HPDE6-E6E7 (cell line): ENCODE results near the gene NECTIN1.
A peak's percentile ranks its signal among the peaks of the same experiment; 100 is the strongest.
"Not testable (repeated sequence)": the region's sequence is repeated elsewhere in the genome, so short reads cannot be mapped to it uniquely, and the experiment has no call there.

ENCODE experiments used
- DNase-seq: peaks from one replicate; pipeline ENCODE4 v3.0.0; 2011; ENCODE audit warnings: missing footprints; ENCODE audit errors: extremely low spot score

NECTIN1 gene

GRCh38 chr11:119618208-119618909 lies 110.6 kb downstream of the NECTIN1 start:
- DNase-seq: no peak

- DNase-seq: no peak
These were observed 111.7 kb downstream of the NECTIN1 start for GRCh38 chr11:119617340-119617713.

GRCh38 chr11:119616586-119617339 lies 112.2 kb downstream of the NECTIN1 start:
- DNase-seq: no peak

- DNase-seq: peak; percentile 42
These were observed 113.2 kb downstream of the NECTIN1 start for GRCh38 chr11:119615882-119616196.

DNA sequence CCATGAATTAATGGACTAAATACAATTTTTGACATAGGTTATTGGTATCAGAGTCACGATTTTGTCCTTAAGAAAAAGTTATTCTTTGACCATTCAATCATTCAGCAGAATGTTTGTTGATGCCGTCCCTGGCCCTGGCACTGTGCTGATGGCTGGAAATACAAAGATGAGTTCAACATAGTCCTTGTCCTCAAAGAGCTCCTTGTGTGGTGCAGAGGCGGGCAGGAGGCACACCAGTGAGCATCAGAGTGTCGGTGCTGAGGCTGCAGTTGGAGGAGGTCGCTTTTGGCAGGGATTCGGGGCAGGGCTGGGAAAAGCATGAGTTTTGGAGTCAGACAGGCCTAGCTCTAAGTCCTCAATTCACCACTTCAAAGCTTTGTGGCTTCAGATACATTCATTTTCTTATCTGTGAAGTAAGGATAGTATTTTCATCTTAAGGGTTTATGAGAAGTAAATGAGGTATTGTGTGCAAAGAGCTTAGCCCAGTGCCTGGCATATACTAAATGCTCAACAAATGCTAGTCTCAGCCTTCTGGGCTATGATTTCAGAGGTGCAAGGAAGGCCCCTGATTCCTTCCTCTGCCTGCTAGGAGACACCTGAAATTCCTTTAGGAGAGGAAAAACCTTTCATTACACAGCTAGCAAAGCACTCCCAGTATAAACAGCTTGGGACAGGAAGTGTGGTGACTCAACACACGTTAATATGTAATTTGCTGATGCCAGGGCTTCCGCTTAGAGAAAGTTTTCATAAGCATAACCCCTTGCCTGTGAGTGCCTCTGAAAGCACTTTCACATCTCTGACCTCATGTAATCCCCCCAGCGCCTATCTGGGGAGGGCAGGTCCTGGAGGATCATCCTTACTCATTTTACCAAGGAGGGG lies 113.8 kb downstream of the NECTIN1 start:
- peak; percentile 85 for DNase-seq

GRCh38 chr11:119614222-119615002 lies 114.6 kb downstream of the NECTIN1 start:
- DNase-seq: no peak

- no peak for DNase-seq
These were observed 116.2 kb downstream of the NECTIN1 start for GRCh38 chr11:119612814-119613213.

DNA sequence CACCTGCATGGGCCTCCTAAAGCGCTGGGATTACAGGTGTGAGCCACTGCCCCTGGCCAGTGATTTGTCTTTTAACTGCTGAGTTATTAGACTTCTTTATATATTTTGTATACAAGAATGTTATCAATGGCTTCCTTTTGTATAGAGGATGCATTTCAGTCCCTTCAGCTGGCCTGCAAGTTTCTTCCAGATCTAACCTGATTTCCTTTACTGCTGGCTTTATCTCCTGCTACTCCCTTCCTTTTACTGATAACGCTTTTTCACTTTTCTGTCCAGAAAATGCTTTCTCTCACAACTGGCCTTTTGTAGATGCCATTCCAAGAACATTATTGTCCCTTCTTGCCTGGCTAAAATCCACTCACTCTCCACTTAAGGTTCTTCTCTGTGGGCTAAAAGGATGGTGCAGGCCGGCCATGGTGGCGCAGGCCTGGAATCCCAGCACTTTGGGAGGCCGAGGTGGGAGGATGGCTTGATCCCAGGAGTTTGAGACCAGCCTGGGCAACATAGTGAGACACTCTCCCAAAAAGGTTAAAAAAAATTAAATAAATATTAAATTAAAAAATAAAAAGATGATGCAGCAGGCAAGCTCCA lies 118.1 kb downstream of the NECTIN1 start:
- DNase-seq: no peak

DNA sequence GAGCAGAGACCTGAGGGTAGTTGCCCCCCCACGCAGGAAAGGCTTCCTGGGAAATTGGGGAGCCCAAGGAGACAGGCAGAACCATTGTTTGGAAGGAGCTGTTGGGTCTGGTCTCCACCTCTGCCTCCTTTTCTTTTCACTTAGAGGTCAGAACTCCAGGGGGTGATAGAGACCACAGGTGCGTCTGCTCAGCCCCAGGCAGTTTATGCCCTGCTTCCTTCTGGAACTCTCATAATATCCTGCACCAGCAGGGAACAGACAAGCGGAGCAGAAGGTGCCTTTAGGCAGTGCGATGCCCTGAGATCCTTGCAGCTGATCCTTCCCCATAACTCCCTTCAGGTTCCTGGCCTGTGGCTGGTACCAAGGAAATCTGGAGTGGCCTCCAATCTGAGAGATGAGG lies 120.2 kb downstream of the NECTIN1 start:
- no peak for DNase-seq

DNA sequence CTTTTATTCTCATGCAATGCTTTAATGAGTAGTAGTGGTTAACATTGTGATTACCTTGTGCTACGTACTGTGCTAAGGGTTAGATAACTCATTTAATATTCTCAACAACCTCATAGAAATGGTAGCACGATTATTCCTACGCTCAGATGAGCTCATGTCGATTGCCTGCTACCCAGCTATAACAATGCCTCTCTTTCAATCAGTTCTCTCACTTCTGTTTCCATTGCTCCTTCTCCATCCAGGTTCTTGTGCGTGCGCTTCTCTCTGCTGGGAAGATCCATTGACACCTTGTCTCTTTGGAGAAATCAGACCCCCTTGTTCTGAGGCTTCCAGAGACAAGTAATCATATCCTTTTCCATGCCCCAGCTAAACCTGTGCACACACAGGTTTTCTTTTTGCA lies 120.8 kb downstream of the NECTIN1 start:
- DNase-seq: no peak

DNA sequence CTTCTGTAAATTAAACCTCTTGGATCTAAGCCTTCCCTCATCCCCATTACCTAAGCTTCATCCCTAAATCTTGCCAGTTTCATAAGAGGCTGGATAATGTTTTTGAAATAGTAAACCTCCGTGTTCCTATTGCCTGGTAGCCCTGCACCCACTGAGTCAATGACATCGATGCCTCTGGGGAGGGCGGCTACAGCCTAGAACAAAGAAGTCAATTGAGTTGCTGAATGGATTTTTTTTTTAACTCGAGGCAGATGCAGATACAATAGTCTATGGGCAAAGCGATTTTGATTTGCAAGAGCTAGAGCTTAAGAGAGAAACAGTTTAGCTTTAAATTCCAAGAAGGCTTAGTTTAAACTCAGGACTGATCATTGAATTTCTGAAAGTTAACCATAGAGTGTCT lies 121.3 kb downstream of the NECTIN1 start:
- DNase-seq: no peak

- DNase-seq: no peak
These were observed 123.8 kb downstream of the NECTIN1 start for GRCh38 chr11:119605137-119605665.

- DNase-seq: no peak
These were observed 126.1 kb downstream of the NECTIN1 start for GRCh38 chr11:119602745-119603373.

GRCh38 chr11:119599864-119600541 lies 129.0 kb downstream of the NECTIN1 start:
- peak; percentile 26 for DNase-seq

- not testable (repeated sequence) for DNase-seq
These were observed 133.1 kb downstream of the NECTIN1 start for GRCh38 chr11:119595941-119596340.

GRCh38 chr11:119594639-119595249 lies 134.3 kb downstream of the NECTIN1 start:
- peak; percentile 32 for DNase-seq

DNA sequence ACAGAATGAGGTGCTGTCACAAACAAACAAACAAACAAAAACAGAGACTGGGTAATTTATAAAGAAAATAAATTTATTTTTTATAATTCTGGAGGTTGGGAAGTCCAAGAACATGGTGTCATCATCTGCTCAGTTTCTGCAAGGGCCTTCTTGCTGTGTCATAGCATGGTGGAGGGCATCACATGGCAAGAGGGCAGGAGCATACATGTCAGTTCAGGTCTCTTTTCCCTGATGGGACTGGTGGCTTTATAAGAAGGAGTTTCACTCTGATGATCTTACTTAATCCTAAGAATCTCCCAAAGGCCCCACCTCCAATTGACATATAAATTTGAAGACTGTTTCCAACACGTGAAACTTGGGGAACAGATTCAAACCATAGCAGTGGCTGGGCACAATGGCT lies 135.7 kb downstream of the NECTIN1 start:
- no peak for DNase-seq

- DNase-seq: no peak
These were observed 136.4 kb downstream of the NECTIN1 start for GRCh38 chr11:119592642-119593041.

GRCh38 chr11:119591836-119592310 lies 137.1 kb downstream of the NECTIN1 start:
- DNase-seq: no peak
